Endothelial cell of umbilical vein (primary cell): ENCODE data around the gene KANK2. TPM values are rescaled to one million over a fixed set of nuclear protein-coding genes. Genes with fewer than 3 reads are reported as not detected.

ENCODE experiments used
- BruUV-seq: library from RNA; stranded (reverse); fragments of 400-500 nt; replicated peaks from 2 replicates; lab custom pipeline; 2021; lab: Mats Ljungman, UMichigan
- CTCF ChIA-PET: fragments of 300-600, 350-600 bp; sonication (Branson Sonifier 250); formaldehyde crosslinking; loops from one replicate; lab custom pipeline; 2021; ENCODE audit warnings: antibody characterized with exemption, inconsistent platforms; lab: Charles Lee
- POLR2A ChIA-PET: fragments of 300-600, 350-600 bp; sonication (Branson Sonifier 250); formaldehyde crosslinking; loops from one replicate; lab custom pipeline; 2021; ENCODE audit warnings: antibody characterized with exemption, inconsistent platforms; lab: Charles Lee
- DNase-seq: peaks from one replicate; pipeline ENCODE4 v3.0.0-alpha.2; 2011; ENCODE audit warnings: low read depth, low spot score
- FAIRE-seq: peaks from 2 replicates; lab custom pipeline; 2011; peaks lifted over from hg19 to GRCh38; lab: Jason Lieb, UNC
- H2AFZ ChIP-seq: 2 replicates; pipeline ENCODE4 v1.6.0; 2012; ENCODE audit warnings: low read depth, low read length, control low read depth, inconsistent platforms
- H3K27ac ChIP-seq: 2 replicates; pipeline ENCODE4 v1.5.1; 2011; ENCODE audit warnings: low read depth, mild to moderate bottlenecking, control low read depth, low read length, moderate library complexity; ENCODE audit not compliant: insufficient read depth
- H3K27me3 ChIP-seq, 2 experiments: 2 replicates each; pipeline versions ENCODE4 v1.6.0 to v1.6.1; 2011; ENCODE audit warnings: low read length in 2 of 2, mixed read lengths in 1 of 2; ENCODE audit not compliant: control insufficient read depth in 2 of 2, insufficient read depth in 2 of 2
- H3K36me3 ChIP-seq, 2 experiments: 2 replicates in 1 of 2; 3 replicates in 1 of 2; pipeline ENCODE4 v1.5.1; 2011; ENCODE audit warnings: low read length in 2 of 2, mild to moderate bottlenecking in 1 of 2, moderate library complexity in 1 of 2; ENCODE audit not compliant: control insufficient read depth in 2 of 2, insufficient read depth in 2 of 2; ENCODE audit errors: extremely low read depth in 1 of 2
- H3K4me1 ChIP-seq: 3 replicates; pipeline ENCODE4 v1.5.1; 2011; ENCODE audit warnings: mild to moderate bottlenecking, low read length; ENCODE audit not compliant: control insufficient read depth, insufficient read depth; ENCODE audit errors: extremely low read depth
- H3K4me2 ChIP-seq: 2 replicates; pipeline ENCODE4 v1.6.1; 2011; ENCODE audit warnings: low read length, control low read depth, mixed read lengths; ENCODE audit not compliant: insufficient read depth
- H3K4me3 ChIP-seq, 3 experiments: fragments of 200-600 bp in 1 of 3; sonication (generic), shearing (Covaris generic) in 1 of 3; replicated peaks in 1 of 3; 2 replicates each; pipeline ENCODE4 v1.5.1; 2011 to 2016; ENCODE audit warnings: control low read depth in 3 of 3, low read length in 3 of 3, mild to moderate bottlenecking in 2 of 3, inconsistent platforms in 1 of 3, low read depth in 1 of 3, moderate library complexity in 1 of 3; ENCODE audit not compliant: insufficient read depth in 1 of 3
- H3K79me2 ChIP-seq: 2 replicates; pipeline ENCODE4 v1.6.0; 2012; ENCODE audit warnings: low read length, inconsistent platforms; ENCODE audit not compliant: control insufficient read depth, insufficient read depth
- H3K9ac ChIP-seq: replicated peaks from 2 replicates; pipeline ENCODE3; 2011; ENCODE audit warnings: low read length, control low read depth; ENCODE audit not compliant: insufficient read depth; ENCODE audit errors: extremely low read depth
- H3K9me1 ChIP-seq: replicated peaks from 3 replicates; pipeline ENCODE4 v1.6.0; 2011; ENCODE audit warnings: mild to moderate bottlenecking, low read length; ENCODE audit not compliant: control insufficient read depth, insufficient read depth; ENCODE audit errors: extremely low read depth
- H3K9me3 ChIP-seq: replicated peaks from 2 replicates; pipeline ENCODE4 v1.5.1; 2012; ENCODE audit warnings: low read length, inconsistent platforms; ENCODE audit not compliant: control insufficient read depth, insufficient read depth
- H4K20me1 ChIP-seq: replicated peaks from 2 replicates; pipeline ENCODE3; 2011; ENCODE audit warnings: mild to moderate bottlenecking, low read length; ENCODE audit not compliant: control insufficient read depth, insufficient read depth; ENCODE audit errors: extremely low read depth
- CTCF ChIP-seq, 2 donors: IDR thresholded peaks; 1 replicate in 1 of 2; 2 replicates in 1 of 2; pipeline ENCODE4 v1.5.1; 2011; ENCODE audit warnings: low read length in 2 of 2, mild to moderate bottlenecking in 2 of 2, moderate library complexity in 2 of 2, control low read depth in 1 of 2, inconsistent platforms in 1 of 2, low read depth in 1 of 2; ENCODE audit not compliant: insufficient read depth in 1 of 2; ENCODE audit errors: extremely low read depth in 1 of 2
- EZH2 ChIP-seq: IDR thresholded peaks from 2 replicates; pipeline ENCODE4 v1.6.1; 2012; ENCODE audit warnings: borderline replicate concordance, low read depth, mild to moderate bottlenecking, moderate library complexity, low read length, inconsistent platforms; ENCODE audit not compliant: severe bottlenecking
- FOS ChIP-seq: IDR thresholded peaks from 2 replicates; pipeline ENCODE4 v1.6.1; 2011; ENCODE audit warnings: mild to moderate bottlenecking, low read length, moderate library complexity, borderline replicate concordance; ENCODE audit not compliant: insufficient read depth
- GATA2 ChIP-seq: IDR thresholded peaks from 2 replicates; pipeline ENCODE4 v1.7.0; 2011; ENCODE audit warnings: low read depth, mild to moderate bottlenecking, moderate library complexity, mixed read lengths, low read length; ENCODE audit not compliant: insufficient read length, insufficient read depth
- JUN ChIP-seq: IDR thresholded peaks from 2 replicates; pipeline ENCODE4 v1.6.1; 2011; ENCODE audit warnings: borderline replicate concordance, low read depth; ENCODE audit not compliant: insufficient read length, insufficient read depth
- MAX ChIP-seq: IDR thresholded peaks from 2 replicates; pipeline ENCODE4 v1.6.1; 2011; ENCODE audit not compliant: insufficient read depth, insufficient read length
- MYC ChIP-seq: IDR thresholded peaks from one replicate; pipeline ENCODE4 v1.6.1; 2011; ENCODE audit warnings: mild to moderate bottlenecking, low read depth, low read length
- POLR2A ChIP-seq: IDR thresholded peaks from 2 replicates; pipeline ENCODE4 v1.6.1; 2012; ENCODE audit warnings: low read depth, mild to moderate bottlenecking, control low read depth, low read length
- POLR2AphosphoS5 ChIP-seq: IDR thresholded peaks from 2 replicates; pipeline ENCODE4 v1.6.1; 2012; ENCODE audit warnings: low read depth, mild to moderate bottlenecking, control low read depth, low read length, moderate library complexity; ENCODE audit not compliant: insufficient read depth
- dilution Hi-C: fragments of 300-500 bp; cut with MboI; formaldehyde crosslinking; loops from one replicate; pipeline ENCODE4 v1.15.0; 2019; ENCODE audit warnings: low sequenced_read_pairs; ENCODE audit not compliant: extremely low pct_ligation_motif_present
- intact Hi-C: fragments of 100-400 bp; cut with micrococcal nuclease; formaldehyde crosslinking; loops from one replicate; pipeline ENCODE4 v1.10.0; 2022
- polyA plus RNA-seq, 4 experiments: library from polyadenylated mRNA; depleted of rRNA in 3 of 4; stranded (reverse) in 3 of 4; unstranded in 1 of 4; fragments of >200 nt; gene quantifications; 2 replicates each; pipeline versions ENCODE4 v1.2.1 to v1.2.3, GENCODE V29; 2011 to 2012; ENCODE audit warnings: missing spikeins in 1 of 4
- total RNA-seq: library from RNA; stranded (reverse); gene quantifications from 2 replicates; pipeline ENCODE4 v1.2.3, GENCODE V29; 2021

Gene KANK2
- total and polyA plus RNA-seq, 2 donors (not counting 3 experiments of a cell fraction or from before 2014, with no cell fraction given), result 41.7 to 77.9 TPM

- CTCF ChIA-PET, result interaction anchor here (1.0 to 5.3 kb wide), 5 partner anchors 13 to 65 kb away, joined by 3 to 25 read pairs (median 3); no protein-coding TSS in a partner anchor
- H3K27ac ChIP-seq, result no peak overlapping the region
- H3K9me1 ChIP-seq, result no peaks in the 10 kb centered on the region
- BruUV-seq, result no TSS peak
- FAIRE-seq (no peak), DNase-seq (no peak)
- no peak overlapping the region for H3K4me3 ChIP-seq
- no peaks in the 10 kb centered on the region for H4K20me1 ChIP-seq
- H3K4me1 ChIP-seq, result peaks cover 11% of the 10 kb centered on the region
- H3K79me2 ChIP-seq, result peaks cover 25% of the 10 kb centered on the region
- POLR2A ChIA-PET, result interaction anchor here (1.3 kb wide), 1 partner anchor 22 kb away, joined by 3 read pairs; no protein-coding TSS in a partner anchor
- H3K27me3 ChIP-seq, result no peaks in the 10 kb centered on the region
- peaks cover 10 to 22% of the 10 kb centered on the region in 2 experiments for H3K36me3 ChIP-seq
- H3K9me3 ChIP-seq, result no peaks in the 10 kb centered on the region
- no peak overlapping the region for H3K9ac ChIP-seq
- no peak overlapping the region for H2AFZ ChIP-seq
- intact Hi-C loops (no loop called here), dilution Hi-C loops (no loop called here)
- H3K4me2 ChIP-seq, result no peak overlapping the region
- TF ChIP-seq MYC (no peak), MAX (no peak), FOS (no peak), EZH2 (no peak), POLR2A (no peak), CTCF (IDR thresholded peaks at IDR 0.05; ENCODE audit: extremely low read depth in 1 of 2, insufficient read depth in 1 of 2, low read depth in 1 of 2, low read length in 2 of 2) (no peak), JUN (no peak), GATA2 (no peak), POLR2AphosphoS5 (no peak)
Measured at GRCh38 chr19:11190501-11190900, 6.8 kb downstream of the KANK2 start.
